Small intestine (tissue), 7 donors: ENCODE results near the gene LARGE1. TPM values are rescaled to one million over a fixed set of nuclear protein-coding genes. Genes with fewer than 3 reads are reported as not detected.
A peak's percentile ranks its signal among the peaks of the same experiment; 100 is the strongest.

Source experiments
- DNase-seq, 2 donors: peaks; one replicate each; pipeline versions ENCODE4 v3.0.0 to v3.0.0-alpha.2; 2013
- FAIRE-seq: peaks from 2 replicates; lab custom pipeline; 2012; peaks lifted over from hg19 to GRCh38; lab: Jason Lieb, UNC
- H3K27ac ChIP-seq, 3 donors: one replicate each; pipeline ENCODE4 v1.5.1; 2013; ENCODE audit warnings: low read length in 2 of 3, mild to moderate bottlenecking in 2 of 3, control low read depth in 1 of 3, inconsistent platforms in 1 of 3, low read depth in 1 of 3, moderate library complexity in 1 of 3
- H3K27me3 ChIP-seq, 3 donors: one replicate each; pipeline ENCODE4 v1.6.1; 2013; ENCODE audit warnings: low read length in 3 of 3, inconsistent platforms in 1 of 3; ENCODE audit not compliant: control insufficient read depth in 3 of 3, insufficient read depth in 3 of 3
- H3K36me3 ChIP-seq, 3 donors: one replicate each; pipeline ENCODE4 v1.6.1; 2013; ENCODE audit warnings: low read length in 3 of 3, inconsistent platforms in 1 of 3, low read depth in 1 of 3, mild to moderate bottlenecking in 1 of 3, moderate library complexity in 1 of 3; ENCODE audit not compliant: control insufficient read depth in 3 of 3, insufficient read depth in 2 of 3
- H3K4me1 ChIP-seq, 3 donors: one replicate each; pipeline ENCODE4 v1.6.1; 2013; ENCODE audit warnings: low read length in 2 of 3, inconsistent platforms in 1 of 3, low read depth in 1 of 3, mild to moderate bottlenecking in 1 of 3, moderate library complexity in 1 of 3; ENCODE audit not compliant: control insufficient read depth in 3 of 3, insufficient read depth in 2 of 3
- H3K4me3 ChIP-seq, 3 donors: one replicate each; pipeline ENCODE4 v1.5.1; 2013; ENCODE audit warnings: low read length in 3 of 3, control low read depth in 1 of 3, inconsistent platforms in 1 of 3, low read depth in 1 of 3, mild to moderate bottlenecking in 1 of 3, moderate library complexity in 1 of 3
- H3K9me3 ChIP-seq, 2 donors: one replicate each; pipeline ENCODE4 v1.6.1; 2013; ENCODE audit warnings: low read depth in 1 of 2, low read length in 1 of 2; ENCODE audit not compliant: control insufficient read depth in 2 of 2, insufficient read depth in 1 of 2
- WGBS, 3 donors: extraction: QIAGEN DNeasy Blood & Tissue Kit; methylation state at CpG; one replicate each; pipeline ENCODE4 v1.1.7; 2013; 5-methylcytosine and 5-hydroxymethylcytosine counted together
- polyA plus RNA-seq, 4 donors: library from polyadenylated mRNA; stranded (reverse) in 3 of 4; unstranded in 1 of 4; fragments of 200-250 nt in 3 of 4; fragments of 120-200 nt in 1 of 4; gene quantifications; one replicate each; pipeline versions ENCODE4 v1.2.1 to v1.2.3, GENCODE V29; 2013
- donor health status: healthy with polysubstance abuse.
- donor health status: control.
- donor health status: control.
- donor health status: Bipolar disorder and iron deficiency.
- donor health status: healthy.

The LARGE1 gene
- polyA plus RNA-seq, 4 donors = 5.1 to 18.8 (median 8.0) TPM

GRCh38 chr22:33584152-33584551, 336.1 kb downstream of the LARGE1 start:
- Histone ChIP-seq H3K27ac (no peak overlapping the region), H3K27me3 (no peaks in the 10 kb centered on the region), H3K4me3 (no peak overlapping the region), H3K9me3 (no peaks in the 10 kb centered on the region), H3K4me1 (no peaks in the 10 kb centered on the region), H3K36me3 (no peaks in the 10 kb centered on the region)
- FAIRE-seq = no peak
- DNase-seq = no peak
- 79 to 89% (median 80%) methylated on average over 5 of the region's 5 CpGs for WGBS, 3 donors

- 92 to 94% (median 94%) methylated on average over 1 of the region's 1 CpG for WGBS, 3 donors
- Histone ChIP-seq H3K9me3 (no peaks in the 10 kb centered on the region), H3K27ac (no peak overlapping the region), H3K4me3 (no peak overlapping the region), H3K36me3 (no peaks in the 10 kb centered on the region), H3K4me1 (no peaks in the 10 kb centered on the region), H3K27me3 (no peaks in the 10 kb centered on the region)
- FAIRE-seq (no peak), DNase-seq (no peak)
These were observed 337.4 kb downstream of the LARGE1 start for GRCh38 chr22:33582822-33583400.

- H3K36me3 ChIP-seq = no peaks in the 10 kb centered on the region
- no peak overlapping the region for H3K4me3 ChIP-seq
- WGBS, 3 donors = 83 to 89% (median 84%) methylated on average over 7 of the region's 7 CpGs
- no peaks in the 10 kb centered on the region for H3K9me3 ChIP-seq
- peaks cover 0 to 10% (median 0%) of the 10 kb centered on the region in 3 donors for H3K4me1 ChIP-seq
- no peak for FAIRE-seq
- no peak overlapping the region for H3K27ac ChIP-seq
- no peaks in the 10 kb centered on the region for H3K27me3 ChIP-seq
- DNase-seq = no peak
These were observed 340.0 kb downstream of the LARGE1 start for GRCh38 chr22:33580310-33580709.

- H3K27ac ChIP-seq = no peak overlapping the region
- H3K4me3 ChIP-seq = no peak overlapping the region
- H3K27me3 ChIP-seq = no peaks in the 10 kb centered on the region
- H3K4me1 ChIP-seq = peaks cover 0 to 17% (median 0%) of the 10 kb centered on the region in 3 donors
- DNase-seq (peak; percentile 70 to 75), FAIRE-seq (no peak)
- WGBS, 3 donors = 62 to 64% (median 62%) methylated on average over 8 of the region's 8 CpGs
- no peaks in the 10 kb centered on the region for H3K9me3 ChIP-seq
- H3K36me3 ChIP-seq = no peaks in the 10 kb centered on the region
These were observed 340.7 kb downstream of the LARGE1 start for GRCh38 chr22:33579448-33580093.

GRCh38 chr22:33578752-33579151, 341.5 kb downstream of the LARGE1 start:
- Histone ChIP-seq H3K27ac (peak overlapping the region in 1 of 3 donors; percentile 32), H3K36me3 (no peaks in the 10 kb centered on the region), H3K4me3 (no peak overlapping the region), H3K4me1 (peaks cover 0 to 19% (median 0%) of the 10 kb centered on the region in 3 donors), H3K9me3 (no peaks in the 10 kb centered on the region), H3K27me3 (no peaks in the 10 kb centered on the region)
- peak in 1 of 2 donors; percentile 17 for DNase-seq
- no peak for FAIRE-seq
- 42 to 75% (median 62%) methylated on average over 1 of the region's 1 CpG for WGBS, 3 donors

- Histone ChIP-seq H3K4me1 (peaks cover 0 to 27% (median 0%) of the 10 kb centered on the region in 3 donors), H3K4me3 (no peak overlapping the region), H3K27me3 (no peaks in the 10 kb centered on the region), H3K27ac (peak overlapping the region in 1 of 3 donors; percentile 67), H3K36me3 (no peaks in the 10 kb centered on the region), H3K9me3 (no peaks in the 10 kb centered on the region)
- 13 to 45% (median 26%) methylated on average over 4 of the region's 4 CpGs for WGBS, 3 donors
- FAIRE-seq (no peak), DNase-seq (peak; percentile 62 to 85)
These were observed 342.3 kb downstream of the LARGE1 start for GRCh38 chr22:33577862-33578411.

- WGBS, 3 donors = 85 to 87% (median 87%) methylated on average over 3 of the region's 3 CpGs
- Histone ChIP-seq H3K36me3 (no peaks in the 10 kb centered on the region), H3K27me3 (no peaks in the 10 kb centered on the region), H3K27ac (no peak overlapping the region), H3K4me1 (peaks cover 0 to 27% (median 0%) of the 10 kb centered on the region in 3 donors), H3K4me3 (no peak overlapping the region), H3K9me3 (no peaks in the 10 kb centered on the region)
- no peak for FAIRE-seq
- no peak for DNase-seq
These were observed 344.1 kb downstream of the LARGE1 start for GRCh38 chr22:33576205-33576604.

- Histone ChIP-seq H3K27ac (no peak overlapping the region), H3K9me3 (no peaks in the 10 kb centered on the region), H3K4me1 (peaks cover 0 to 27% (median 0%) of the 10 kb centered on the region in 3 donors), H3K27me3 (no peaks in the 10 kb centered on the region), H3K36me3 (no peaks in the 10 kb centered on the region), H3K4me3 (no peak overlapping the region)
- DNase-seq = no peak
- WGBS, 3 donors = 91 to 95% (median 94%) methylated on average over 7 of the region's 7 CpGs
- no peak for FAIRE-seq
These were observed 344.5 kb downstream of the LARGE1 start for GRCh38 chr22:33575771-33576170.
